GM12892 (cell line): ENCODE measurements around the gene KRTAP5-4.
"Not testable (repeated sequence)": the region's sequence is repeated elsewhere in the genome, so short reads cannot be mapped to it uniquely, and the experiment has no call there.

Experiments
- POLR2A ChIP-seq: IDR thresholded peaks from 2 replicates; pipeline ENCODE4 v1.6.1; 2011; ENCODE audit warnings: low read depth, low read length, control low read depth
- POLR2AphosphoS5 ChIP-seq: IDR thresholded peaks from 2 replicates; pipeline ENCODE4 v1.6.1; 2011; ENCODE audit warnings: low read depth, low read length, control low read depth

GRCh38 chr11:1670457-1670856 is 48.5 kb upstream of the KRTAP5-4 start:
- not testable (repeated sequence) for TF ChIP-seq POLR2A, POLR2AphosphoS5
